A549 (cell line): ENCODE measurements around the gene KIAA0232.

Experiments
- CBX8 ChIP-seq: fragments of 200-600 bp; sonication (generic); IDR thresholded peaks from 2 replicates; pipeline ENCODE4 v1.6.1; 2016
- CTCF ChIP-seq: fragments of >200 bp; sonication (Bioruptor Twin); formaldehyde crosslinking; IDR thresholded peaks from 3 replicates; pipeline ENCODE4 v1.5.1; 2016
- HES2 ChIP-seq: fragments of >200 bp; sonication (Bioruptor Twin); formaldehyde crosslinking; IDR thresholded peaks from 2 replicates; pipeline ENCODE4 v1.6.1; 2016
- JUNB ChIP-seq: fragments of >200 bp; sonication (Bioruptor Twin); formaldehyde crosslinking; IDR thresholded peaks from 2 replicates; pipeline ENCODE4 v1.6.1; 2016
- TF ChIP-seq, protein P1 (sequence below): fragments of 200-600 bp; sonication (generic); IDR thresholded peaks from 2 replicates; pipeline ENCODE4 v1.6.1; 2016; ENCODE audit warnings: antibody characterized with exemption, mild to moderate bottlenecking, moderate library complexity

DNA sequence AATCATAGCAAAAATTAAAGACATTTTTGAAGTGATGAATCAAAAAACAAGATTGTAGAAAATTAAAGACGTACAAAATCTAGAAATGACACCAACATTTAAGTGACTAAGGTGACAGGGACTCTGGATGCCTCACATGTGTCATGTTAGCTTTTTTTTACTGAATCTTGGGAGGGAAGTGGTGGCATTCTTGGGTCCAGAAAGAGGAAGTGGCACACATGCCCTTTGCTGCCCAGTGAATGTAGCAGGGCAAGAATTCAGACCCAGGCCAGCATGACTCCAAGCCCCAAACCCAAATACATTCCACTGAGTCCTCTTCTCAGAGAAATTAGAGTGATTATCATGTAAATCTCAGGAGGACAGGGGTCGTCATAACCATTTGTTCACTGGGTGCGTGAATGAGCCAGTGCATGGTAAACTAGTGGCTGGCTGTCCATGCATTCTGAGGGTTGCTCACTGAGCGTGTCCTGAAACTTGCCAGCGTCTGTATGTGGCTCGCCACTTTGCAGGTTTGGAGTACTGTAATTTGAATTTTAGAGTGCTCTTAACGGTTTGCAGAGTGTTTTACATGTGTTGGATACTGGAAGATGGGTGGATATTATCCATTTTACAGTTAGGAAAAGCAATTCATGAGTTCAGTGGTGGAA lies 71.7 kb downstream of the KIAA0232 start:
- TF ChIP-seq CTCF = no peak
- TF ChIP-seq JUNB = no peak
- TF ChIP-seq HES2 = no peak
- no peak for TF ChIP-seq CBX8
- TF ChIP-seq, protein P1, sequence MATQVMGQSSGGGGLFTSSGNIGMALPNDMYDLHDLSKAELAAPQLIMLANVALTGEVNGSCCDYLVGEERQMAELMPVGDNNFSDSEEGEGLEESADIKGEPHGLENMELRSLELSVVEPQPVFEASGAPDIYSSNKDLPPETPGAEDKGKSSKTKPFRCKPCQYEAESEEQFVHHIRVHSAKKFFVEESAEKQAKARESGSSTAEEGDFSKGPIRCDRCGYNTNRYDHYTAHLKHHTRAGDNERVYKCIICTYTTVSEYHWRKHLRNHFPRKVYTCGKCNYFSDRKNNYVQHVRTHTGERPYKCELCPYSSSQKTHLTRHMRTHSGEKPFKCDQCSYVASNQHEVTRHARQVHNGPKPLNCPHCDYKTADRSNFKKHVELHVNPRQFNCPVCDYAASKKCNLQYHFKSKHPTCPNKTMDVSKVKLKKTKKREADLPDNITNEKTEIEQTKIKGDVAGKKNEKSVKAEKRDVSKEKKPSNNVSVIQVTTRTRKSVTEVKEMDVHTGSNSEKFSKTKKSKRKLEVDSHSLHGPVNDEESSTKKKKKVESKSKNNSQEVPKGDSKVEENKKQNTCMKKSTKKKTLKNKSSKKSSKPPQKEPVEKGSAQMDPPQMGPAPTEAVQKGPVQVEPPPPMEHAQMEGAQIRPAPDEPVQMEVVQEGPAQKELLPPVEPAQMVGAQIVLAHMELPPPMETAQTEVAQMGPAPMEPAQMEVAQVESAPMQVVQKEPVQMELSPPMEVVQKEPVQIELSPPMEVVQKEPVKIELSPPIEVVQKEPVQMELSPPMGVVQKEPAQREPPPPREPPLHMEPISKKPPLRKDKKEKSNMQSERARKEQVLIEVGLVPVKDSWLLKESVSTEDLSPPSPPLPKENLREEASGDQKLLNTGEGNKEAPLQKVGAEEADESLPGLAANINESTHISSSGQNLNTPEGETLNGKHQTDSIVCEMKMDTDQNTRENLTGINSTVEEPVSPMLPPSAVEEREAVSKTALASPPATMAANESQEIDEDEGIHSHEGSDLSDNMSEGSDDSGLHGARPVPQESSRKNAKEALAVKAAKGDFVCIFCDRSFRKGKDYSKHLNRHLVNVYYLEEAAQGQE = no peak
